HG02884 (cell line): ENCODE measurements around the gene NVL.
"Not testable (repeated sequence)": the region's sequence is repeated elsewhere in the genome, so short reads cannot be mapped to it uniquely, and the experiment has no call there.

Experiments used
- ATAC-seq: cut with Tn5 transposase; IDR thresholded peaks from one replicate; pipeline ENCODE4 v1.9.1; 2021; ENCODE audit warnings: mild to moderate bottlenecking, moderate library complexity; ENCODE audit not compliant: unreplicated experiment

NVL gene

DNA sequence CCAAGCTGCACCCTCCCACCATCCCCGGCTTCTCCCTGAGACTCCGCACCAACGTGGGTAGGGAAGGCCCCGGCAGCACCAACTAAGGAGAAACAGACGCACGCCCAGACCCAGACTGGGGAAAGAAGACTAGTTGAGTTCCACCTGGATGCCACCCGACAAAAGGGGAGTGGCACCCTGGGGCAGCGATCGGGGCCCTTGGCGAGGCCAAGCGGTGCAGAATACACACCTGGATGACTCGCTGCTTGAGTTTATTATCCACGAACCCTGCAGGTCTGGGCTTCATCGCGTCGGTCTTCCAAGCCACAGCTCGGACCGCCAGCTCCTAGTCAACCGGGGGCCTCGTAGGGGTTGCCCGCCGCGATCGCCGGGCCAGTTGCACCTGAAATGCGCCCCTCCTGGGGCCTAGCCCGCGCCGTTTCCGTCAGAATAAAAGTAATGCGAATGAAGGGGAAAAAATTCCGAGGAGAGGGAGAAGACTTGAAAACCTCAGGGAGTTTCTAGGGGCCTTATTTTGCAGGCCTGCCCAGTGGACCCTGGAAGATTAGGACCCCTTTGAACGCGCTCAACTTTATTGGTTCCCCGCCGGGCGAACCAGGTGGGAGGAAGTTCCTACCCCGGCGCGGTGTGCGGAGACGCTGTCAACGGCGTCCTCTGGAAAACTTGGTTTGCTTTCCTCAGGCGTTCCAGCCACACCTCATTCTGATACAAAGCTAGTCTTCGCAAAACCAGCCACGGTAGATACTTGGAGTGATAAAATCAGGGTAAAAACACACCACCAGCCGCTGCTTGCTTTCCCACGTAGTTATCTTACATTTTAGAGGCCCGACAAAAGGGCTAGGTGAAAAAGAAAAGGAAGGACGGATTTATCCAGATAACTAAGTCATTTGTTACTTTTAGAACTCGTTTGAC lies at the start of gene NVL:
NVL (minus strand) TSS at position 331 of the 912 bp plus-strand sequence; CDS start at position 286, 45 bp downstream.
- peak; percentile 67 for ATAC-seq

DNA sequence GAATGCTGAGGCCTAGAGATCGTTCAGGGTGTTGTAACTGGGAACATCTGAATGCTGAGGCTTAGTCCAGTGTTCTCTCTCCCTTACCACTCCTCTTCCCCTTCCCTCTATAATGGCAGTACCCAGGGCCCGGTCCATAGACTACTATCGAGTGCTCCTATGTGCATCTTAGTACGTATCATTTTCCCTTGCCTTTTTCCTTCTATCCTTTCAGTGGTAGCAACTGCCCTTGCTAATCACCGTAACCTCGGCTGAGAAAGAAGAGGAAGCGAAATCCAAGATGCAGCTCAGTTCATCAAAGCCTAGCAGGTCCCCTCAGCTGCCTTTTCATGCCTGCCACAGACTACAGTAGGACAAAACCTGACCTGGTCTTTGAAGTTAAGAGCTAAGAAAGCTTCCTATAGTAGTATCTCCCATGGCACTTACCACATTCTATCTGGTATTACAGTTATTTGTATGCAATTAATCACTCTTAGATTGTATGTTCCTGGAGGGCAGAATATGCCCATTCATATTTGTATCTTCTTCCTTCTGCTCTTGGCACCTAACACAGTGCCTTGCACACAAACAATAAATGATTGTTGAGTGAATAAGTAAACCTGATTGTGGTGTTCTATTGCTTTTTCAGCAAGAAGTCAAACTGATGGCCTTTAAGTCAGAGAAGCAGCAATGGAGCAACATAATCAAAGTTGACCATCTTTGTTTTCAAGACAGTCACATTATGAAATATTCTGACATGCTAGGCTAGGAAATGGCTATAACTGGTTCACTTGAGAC lies 49.1 kb upstream of the NVL start:
- ATAC-seq: peak; percentile 37

DNA sequence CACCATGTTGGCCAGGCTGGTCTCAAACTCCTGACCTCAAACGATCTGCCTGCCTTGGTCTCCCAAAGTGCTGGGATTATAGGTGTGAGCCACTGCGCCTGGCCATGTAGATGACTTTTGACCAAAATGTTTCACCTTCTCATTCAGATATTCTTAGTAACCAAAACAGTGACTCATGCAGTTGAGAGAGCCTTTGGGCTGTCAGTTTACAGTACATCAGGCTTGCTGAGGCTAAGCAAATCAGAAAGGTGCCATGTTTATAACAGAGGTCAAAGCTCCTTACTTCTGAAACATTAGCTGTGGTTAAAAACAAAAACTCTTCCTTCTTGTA lies 47.7 kb upstream of the NVL start:
- peak; percentile 47 for ATAC-seq

DNA sequence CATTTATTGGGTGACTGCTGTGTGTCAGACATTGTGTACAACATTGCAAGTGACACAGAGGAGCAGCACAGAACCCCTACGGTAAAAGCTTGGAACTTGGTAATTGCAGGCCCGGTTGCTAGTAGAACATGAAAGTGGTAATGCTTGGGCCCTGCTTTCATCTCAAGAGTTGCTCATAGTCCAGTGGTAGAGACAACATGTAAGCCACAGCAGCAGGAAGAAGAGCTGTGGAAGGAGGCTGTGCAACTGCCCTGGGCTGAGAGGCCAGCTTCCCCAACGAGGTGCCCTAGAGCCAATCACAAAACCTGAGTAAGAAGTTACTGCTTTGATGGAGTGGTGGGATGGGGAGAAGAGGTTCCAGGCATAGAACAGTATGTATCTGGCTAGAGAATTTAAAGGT lies 45.1 kb upstream of the NVL start:
- ATAC-seq: no peak

DNA sequence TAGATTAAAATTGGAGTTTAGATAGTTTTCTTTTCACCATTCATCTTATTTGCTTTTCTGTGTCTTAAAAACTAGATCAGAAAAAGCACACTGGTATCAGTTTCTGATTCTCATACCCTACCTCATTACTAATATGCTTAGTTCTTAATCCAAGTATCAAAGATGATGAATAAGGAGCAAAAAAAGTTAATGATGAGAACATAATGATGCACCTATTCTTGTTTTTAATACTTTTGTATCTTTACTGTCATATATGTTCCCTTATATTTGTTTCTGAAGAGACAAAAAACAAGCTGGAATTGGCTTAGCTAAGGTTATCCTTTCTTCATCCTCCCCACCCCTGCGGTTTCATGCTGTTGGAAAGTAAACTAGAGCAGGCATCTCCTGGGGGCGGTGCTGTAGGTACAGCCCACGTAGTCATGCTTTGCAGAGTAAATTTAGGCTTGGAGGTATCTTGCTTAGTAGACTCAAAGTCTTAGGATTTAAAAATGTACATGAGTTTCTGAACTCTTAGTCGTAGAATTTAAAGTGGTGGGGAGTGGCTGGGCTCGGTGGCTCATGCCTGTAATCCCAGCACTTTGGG lies 43.1 kb upstream of the NVL start:
- no peak for ATAC-seq

DNA sequence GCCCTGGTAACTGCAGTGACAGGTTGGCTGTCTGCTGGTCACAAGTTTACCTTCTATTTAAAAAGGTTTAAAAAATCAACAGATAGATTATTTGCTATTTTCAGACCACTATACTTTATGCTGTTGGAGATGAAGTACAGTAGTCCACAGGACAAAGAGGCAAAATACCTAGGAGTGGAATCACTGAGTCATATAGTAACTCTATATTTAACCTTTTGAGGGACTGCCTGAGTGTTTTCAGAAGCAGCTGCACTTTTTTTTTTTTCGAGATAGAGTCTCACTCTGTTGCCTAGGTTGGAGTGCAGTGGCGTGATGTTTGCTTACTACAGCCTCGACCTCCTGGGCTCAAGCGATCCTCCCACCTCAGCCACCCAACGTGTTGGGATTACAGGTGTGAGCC lies 38.4 kb upstream of the NVL start:
- peak; percentile 97 for ATAC-seq

- no peak for ATAC-seq
Observed at GRCh38 chr1:224359207-224359606, 29.2 kb upstream of the NVL start.

DNA sequence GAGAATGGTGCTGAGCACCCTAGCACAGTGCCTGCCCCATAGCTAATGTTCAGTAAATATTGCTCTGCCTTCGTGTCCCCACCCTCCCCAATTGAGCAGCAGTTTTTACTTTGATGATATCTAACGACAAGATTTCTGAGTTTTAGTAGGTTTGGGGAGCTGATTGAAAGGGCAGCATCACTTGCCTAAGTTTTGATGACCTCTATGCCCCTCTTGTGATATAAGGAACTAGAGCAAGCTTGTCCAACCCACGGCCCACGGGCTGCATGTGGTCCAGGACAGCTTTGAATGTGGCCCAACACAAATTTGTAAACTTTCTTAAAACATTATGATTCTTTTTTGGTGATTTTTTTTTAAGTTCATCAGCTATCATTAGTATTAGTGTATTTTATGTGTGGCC lies 28.3 kb upstream of the NVL start:
- ATAC-seq: no peak

GRCh38 chr1:224357626-224358124 lies 27.7 kb upstream of the NVL start:
- no peak for ATAC-seq

- ATAC-seq: peak; percentile 97
Observed at GRCh38 chr1:224356685-224357625, 27.0 kb upstream of the NVL start, which contains the start of gene CNIH4. CNIH4 (plus strand) TSS chr1:224356879; CDS start chr1:224356925, 46 bp downstream.

DNA sequence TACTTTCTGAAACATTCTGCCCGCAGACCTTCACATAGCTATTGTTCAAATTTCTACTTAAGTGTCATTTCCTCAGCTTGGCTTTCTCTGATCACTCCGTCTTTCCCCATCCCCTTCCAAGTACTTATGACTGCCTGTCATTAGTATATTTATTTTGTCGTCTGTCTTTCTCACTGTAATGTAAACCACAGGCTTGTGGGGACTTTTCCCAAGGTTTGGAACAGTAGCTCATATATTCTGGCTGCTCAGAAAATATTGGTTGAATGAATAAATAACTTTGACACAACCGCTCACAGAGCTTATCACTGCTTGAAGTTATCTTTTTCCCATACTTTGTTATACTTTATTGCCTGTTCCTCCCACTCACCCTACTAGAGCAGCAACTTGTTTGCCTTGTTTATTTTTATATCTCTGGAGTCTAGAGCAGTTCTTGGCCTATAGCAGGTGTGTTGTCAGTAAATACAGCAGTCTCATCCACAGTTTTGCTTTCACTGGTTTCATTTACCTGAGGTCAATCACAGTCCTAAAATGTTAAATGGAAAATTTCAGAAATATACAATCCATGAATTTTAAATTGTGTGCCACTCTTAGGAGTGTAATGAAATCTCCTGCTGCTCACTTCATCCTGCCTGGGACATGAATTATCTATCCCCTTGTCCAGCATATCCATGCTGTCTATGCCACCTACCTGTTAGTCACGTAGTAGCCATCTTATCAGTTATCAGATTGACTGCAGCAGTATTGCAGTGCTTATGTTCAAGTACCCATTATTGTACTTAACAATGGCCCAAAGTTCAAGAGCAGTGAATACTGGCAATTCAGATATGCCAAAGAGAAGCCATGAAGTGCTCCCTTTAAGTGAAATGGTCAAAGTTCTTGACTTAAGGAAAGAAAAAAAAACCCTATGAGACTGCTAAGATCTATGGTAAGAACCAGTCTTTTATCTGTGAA lies 24.3 kb upstream of the NVL start:
- no peak for ATAC-seq

GRCh38 chr1:224352436-224353085 lies 22.6 kb upstream of the NVL start:
- not testable (repeated sequence) for ATAC-seq

DNA sequence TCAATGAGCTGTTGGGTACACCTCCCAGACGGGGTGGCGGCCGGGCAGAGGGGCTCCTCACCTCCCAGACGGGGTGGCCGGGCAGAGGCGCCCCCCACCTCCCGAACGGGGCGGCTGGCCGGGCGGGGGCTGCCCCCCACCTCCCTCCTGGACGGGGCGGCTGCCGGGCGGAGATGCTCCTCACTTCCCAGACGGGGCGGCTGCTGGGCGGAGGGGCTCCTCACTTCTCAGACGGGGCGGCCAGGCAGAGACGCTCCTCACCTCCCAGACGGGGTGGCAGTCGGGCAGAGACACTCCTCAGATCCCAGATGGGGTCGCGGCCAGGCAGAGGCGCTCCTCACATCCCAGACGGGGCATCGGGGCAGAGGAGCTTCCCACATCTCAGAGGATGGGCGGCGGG lies 19.7 kb upstream of the NVL start:
- ATAC-seq: not testable (repeated sequence)

- ATAC-seq: no peak
Observed at GRCh38 chr1:224348137-224348536, 18.2 kb upstream of the NVL start.

- no peak for ATAC-seq
Observed at GRCh38 chr1:224343679-224344078, 13.7 kb upstream of the NVL start.

GRCh38 chr1:224340453-224341384 lies 10.7 kb upstream of the NVL start:
- ATAC-seq: not testable (repeated sequence)

GRCh38 chr1:224339442-224340033 lies 9.6 kb upstream of the NVL start:
- ATAC-seq: no peak
